ENCODE measurements around the gene TAF4B. TPM values are rescaled to one million over a fixed set of nuclear protein-coding genes. Genes with fewer than 3 reads are reported as not detected.

The TAF4B gene
- total and polyA plus RNA-seq, 10 of the 15 experiments (the other 5 are each of a cell fraction or from before 2014, with no cell fraction given): 2.3 to 15.0 (median 12.2) TPM

GRCh38 chr18:26190506-26190905, 35.7 kb upstream of the TAF4B start (continued):
- TF ChIP-seq ZBTB4 (CRISPR knock-in tag; IDR thresholded peaks at IDR 0.05): no peak
- no peak for TF ChIP-seq ZSCAN29 (IDR thresholded peaks at IDR 0.05)
- TF ChIP-seq JUND (IDR thresholded peaks at IDR 0.05; ENCODE audit: low read depth, low read length): no peak
- 0 out of 2 replicates have a peak, but pooled peaks have one; percentile 8 for TF ChIP-seq ZNF384 (IDR thresholded peaks at IDR 0.05; ENCODE audit: borderline replicate concordance, low read depth, low read length)
- no peak for TF ChIP-seq POU2F2 (IDR thresholded peaks at IDR 0.05; ENCODE audit: borderline replicate concordance, low read depth, low read length)
- TF ChIP-seq KDM1A (IDR thresholded peaks at IDR 0.05; ENCODE audit: borderline replicate concordance): no peak
- no peak for TF ChIP-seq EGR1 (IDR thresholded peaks at IDR 0.05; ENCODE audit: borderline replicate concordance in 1 of 2, low read depth in 2 of 2, low read length in 2 of 2)
- TF ChIP-seq RFX5 (IDR thresholded peaks at IDR 0.05; ENCODE audit: low read depth, low read length): no peak
- TF ChIP-seq FOXK2 (IDR thresholded peaks at IDR 0.05): no peak
- TF ChIP-seq WRNIP1 (IDR thresholded peaks at IDR 0.05; ENCODE audit: borderline replicate concordance, low read depth, low read length): no peak
- no peak for TF ChIP-seq PKNOX1 (IDR thresholded peaks at IDR 0.05)
- no peak for TF ChIP-seq MYC (IDR thresholded peaks at IDR 0.05; ENCODE audit: insufficient read depth, insufficient read length, insufficient replicate concordance, low read length, severe bottlenecking)
- no peak for TF ChIP-seq ELK1 (IDR thresholded peaks at IDR 0.05; ENCODE audit: low read depth, low read length)
- peak; percentile 35 for TF ChIP-seq CREM (IDR thresholded peaks at IDR 0.05; ENCODE audit: low read depth)
- no peak for TF ChIP-seq SPI1 (IDR thresholded peaks at IDR 0.05; ENCODE audit: borderline replicate concordance, insufficient read depth, low read depth, low read length)
- no peak for TF ChIP-seq ZNF207 (IDR thresholded peaks at IDR 0.05; ENCODE audit: borderline replicate concordance)
- TF ChIP-seq BHLHE40 (IDR thresholded peaks at IDR 0.05; ENCODE audit: borderline replicate concordance in 1 of 2, low read depth in 2 of 2, low read length in 1 of 2): peak; percentile 29 to 46; a peak in 2 of 4 replicates
- 0 out of 2 replicates have a peak, but pooled peaks have one; percentile 24 for TF ChIP-seq TAF1 (IDR thresholded peaks at IDR 0.05; ENCODE audit: borderline replicate concordance, low read depth, low read length)
- TF ChIP-seq KAT2A (conservative IDR thresholded peaks at IDR 0.05; ENCODE audit: control insufficient read depth, low read depth, low read length): no peak
- no peak for TF ChIP-seq SUPT20H (IDR thresholded peaks at IDR 0.05; ENCODE audit: borderline replicate concordance, control insufficient read depth, low read depth, low read length)
- no peak for TF ChIP-seq RELA (IDR thresholded peaks at IDR 0.05; ENCODE audit: borderline replicate concordance, partially characterized antibody)
- TF ChIP-seq IRF3 (IDR thresholded peaks at IDR 0.05): no peak
- no peak for TF ChIP-seq USF2 (IDR thresholded peaks at IDR 0.05; ENCODE audit: borderline replicate concordance, low read depth, low read length)
- TF ChIP-seq NR2F1 (conservative IDR thresholded peaks at IDR 0.05): no peak

Data from GM12878 (cell line).